PC-3 (cell line): Measurements from ENCODE around the gene ZNF438. TPM values are rescaled to one million over a fixed set of nuclear protein-coding genes. Genes with fewer than 3 reads are reported as not detected.

Experiments used
- ATAC-seq: fragments of 200-7000 bp; cut with Tn5 transposase; 2 replicates; pipeline ENCODE4 v1.9.1; 2020; ENCODE audit warnings: mild to moderate bottlenecking, moderate library complexity
- BruUV-seq: library from RNA; stranded (reverse); fragments of 400-500 nt; replicated peaks from 2 replicates; lab custom pipeline; 2021; lab: Mats Ljungman, UMichigan
- CTCF ChIA-PET: fragments of 300-600 bp; sonication (Branson Sonifier 250); formaldehyde crosslinking; loops from one replicate; lab custom pipeline; 2022; ENCODE audit warnings: antibody characterized with exemption; lab: Charles Lee
- POLR2A ChIA-PET: fragments of 300-600 bp; sonication (Branson Sonifier 250); formaldehyde crosslinking; loops from one replicate; lab custom pipeline; 2022; ENCODE audit warnings: antibody characterized with exemption; ENCODE audit not compliant: unreplicated experiment; lab: Charles Lee
- DNase-seq: peaks from one replicate; pipeline ENCODE4 v3.0.0-alpha.2; 2015
- H2AFZ ChIP-seq: fragments of 300-600 bp; sonication (generic); 2 replicates; pipeline ENCODE4 v1.6.0; 2016; ENCODE audit warnings: antibody characterized with exemption, low read length
- H3F3A ChIP-seq: fragments of 300-600 bp; sonication (generic); one replicate; pipeline ENCODE4 v1.6.0; 2017; ENCODE audit warnings: antibody characterized with exemption, low read length, control low read depth, mild to moderate bottlenecking; ENCODE audit not compliant: unreplicated experiment
- H3K27ac ChIP-seq: fragments of 300-600 bp; sonication (generic); 2 replicates; pipeline ENCODE4 v1.5.1; 2016; ENCODE audit warnings: mild to moderate bottlenecking, low read length
- H3K27me3 ChIP-seq: fragments of 300-600 bp; sonication (generic); 2 replicates; pipeline ENCODE4 v1.6.1; 2016; ENCODE audit warnings: low read length, mixed read lengths
- H3K36me3 ChIP-seq: fragments of 300-600 bp; sonication (generic); 2 replicates; pipeline ENCODE4 v1.6.1; 2016; ENCODE audit warnings: low read depth, mixed run types, low read length, mixed read lengths
- H3K4me1 ChIP-seq: fragments of 300-600 bp; sonication (generic); 2 replicates; pipeline ENCODE4 v1.5.1; 2016; ENCODE audit warnings: low read length; ENCODE audit not compliant: insufficient read depth
- H3K4me2 ChIP-seq: fragments of 300-600 bp; sonication (generic); 2 replicates; pipeline ENCODE4 v1.6.0; 2016; ENCODE audit warnings: low read length
- H3K4me3 ChIP-seq: fragments of 300-600 bp; sonication (generic); 2 replicates; pipeline ENCODE4 v1.5.1; 2016; ENCODE audit warnings: mild to moderate bottlenecking, low read length, mixed read lengths
- H3K79me2 ChIP-seq: fragments of 300-600 bp; sonication (generic); 2 replicates; pipeline ENCODE4 v1.6.1; 2017; ENCODE audit warnings: low read length, mixed read lengths
- H3K9ac ChIP-seq: fragments of 300-600 bp; sonication (generic); 2 replicates; pipeline ENCODE4 v1.6.0; 2016; ENCODE audit warnings: mild to moderate bottlenecking, low read length
- H3K9me2 ChIP-seq: fragments of 300-600 bp; sonication (generic); replicated peaks from 2 replicates; pipeline ENCODE4 v1.6.1; 2016; ENCODE audit warnings: mixed run types, low read length, mixed read lengths
- H3K9me3 ChIP-seq: fragments of 300-600 bp; sonication (generic); 2 replicates; pipeline ENCODE4 v1.6.1; 2016; ENCODE audit warnings: low read length, mixed read lengths
- H4K20me1 ChIP-seq: fragments of 300-600 bp; sonication (generic); 2 replicates; pipeline ENCODE4 v1.6.1; 2016; ENCODE audit warnings: low read length, mixed read lengths
- CTCF ChIP-seq: fragments of 300-600 bp; sonication (generic); conservative IDR thresholded peaks from 2 replicates; pipeline ENCODE4 v1.5.1; 2017; ENCODE audit warnings: antibody characterized with exemption, low read depth, mild to moderate bottlenecking, low read length
- EZH2 ChIP-seq: fragments of 300-600 bp; sonication (generic); IDR thresholded peaks from one replicate; pipeline ENCODE4 v1.6.1; 2017; ENCODE audit warnings: antibody characterized with exemption, mild to moderate bottlenecking, low read length; ENCODE audit not compliant: unreplicated experiment
- EZH2phosphoT487 ChIP-seq: fragments of 300-600 bp; sonication (generic); IDR thresholded peaks from 2 replicates; pipeline ENCODE4 v1.6.1; 2018; ENCODE audit warnings: mild to moderate bottlenecking, antibody characterized with exemption, low read length, borderline replicate concordance
- intact Hi-C: fragments of 100-400 bp; cut with micrococcal nuclease; formaldehyde crosslinking; loops from 2 replicates; pipeline ENCODE4 v1.9.0; 2023
- total RNA-seq: library from RNA; depleted of rRNA; stranded (reverse); fragments of >200 nt; gene quantifications from 2 replicates; pipeline ENCODE4 v1.2.3, GENCODE V29; 2014

The ZNF438 gene
- total RNA-seq, 1 experiment from 2014 or later, result 0.98 TPM

GRCh38 chr10:31025142-31025541, 6.5 kb downstream of the ZNF438 start:
- Histone ChIP-seq H3K4me2 (no peak overlapping the region), H4K20me1 (no peaks in the 10 kb centered on the region), H3K9me3 (no peaks in the 10 kb centered on the region), H3K4me1 (no peaks in the 10 kb centered on the region), H3K79me2 (no peaks in the 10 kb centered on the region), H3K4me3 (no peak overlapping the region), H3K36me3 (no peaks in the 10 kb centered on the region), H3K27ac (no peak overlapping the region), H3K27me3 (no peaks in the 10 kb centered on the region), H3K9ac (no peak overlapping the region), H3K9me2 (no peaks in the 10 kb centered on the region), H2AFZ (no peak overlapping the region), H3F3A (no peaks in the 10 kb centered on the region)
- TF ChIP-seq EZH2 (no peak), EZH2phosphoT487 (no peak), CTCF (no peak)
- CTCF ChIA-PET, result no interaction called here
- POLR2A ChIA-PET, result no interaction called here
- intact Hi-C loops, result no loop called here
- ATAC-seq (no peak), DNase-seq (no peak)
- no TSS peak for BruUV-seq

- BruUV-seq, result no TSS peak
- Histone ChIP-seq H3K27ac (no peak overlapping the region), H3K27me3 (no peaks in the 10 kb centered on the region), H3K9me3 (no peaks in the 10 kb centered on the region), H3F3A (no peaks in the 10 kb centered on the region), H3K9me2 (no peaks in the 10 kb centered on the region), H4K20me1 (no peaks in the 10 kb centered on the region), H3K36me3 (no peaks in the 10 kb centered on the region), H3K4me3 (no peak overlapping the region), H3K9ac (no peak overlapping the region), H3K79me2 (no peaks in the 10 kb centered on the region), H3K4me1 (no peaks in the 10 kb centered on the region), H3K4me2 (no peak overlapping the region), H2AFZ (no peak overlapping the region)
- POLR2A ChIA-PET, result no interaction called here
- DNase-seq (no peak), ATAC-seq (no peak)
- intact Hi-C loops, result no loop called here
- TF ChIP-seq CTCF (no peak), EZH2phosphoT487 (no peak), EZH2 (no peak)
- CTCF ChIA-PET, result no interaction called here
Observed at GRCh38 chr10:31023558-31023957, 8.1 kb downstream of the ZNF438 start.

GRCh38 chr10:31020209-31020608, 11.5 kb downstream of the ZNF438 start:
- ATAC-seq (no peak), DNase-seq (no peak)
- Histone ChIP-seq H3K36me3 (no peaks in the 10 kb centered on the region), H3K4me3 (no peak overlapping the region), H3K9ac (no peak overlapping the region), H3K27ac (no peak overlapping the region), H3K79me2 (no peaks in the 10 kb centered on the region), H3F3A (no peaks in the 10 kb centered on the region), H4K20me1 (no peaks in the 10 kb centered on the region), H3K4me1 (no peaks in the 10 kb centered on the region), H3K9me3 (no peaks in the 10 kb centered on the region), H3K27me3 (no peaks in the 10 kb centered on the region), H3K4me2 (no peak overlapping the region), H2AFZ (no peak overlapping the region), H3K9me2 (no peaks in the 10 kb centered on the region)
- POLR2A ChIA-PET, result no interaction called here
- CTCF ChIA-PET, result no interaction called here
- BruUV-seq, result no TSS peak
- intact Hi-C loops, result no loop called here
- TF ChIP-seq EZH2 (no peak), CTCF (no peak), EZH2phosphoT487 (no peak)
